HG03108 (cell line): ENCODE results near the gene XAGE5.
"Not testable (repeated sequence)": the region's sequence is repeated elsewhere in the genome, so short reads cannot be mapped to it uniquely, and the experiment has no call there.

Experiments
- ATAC-seq: cut with Tn5 transposase; IDR thresholded peaks from one replicate; pipeline ENCODE4 v1.9.1; 2021; ENCODE audit warnings: moderate library complexity; ENCODE audit not compliant: unreplicated experiment

The XAGE5 gene, protein sequence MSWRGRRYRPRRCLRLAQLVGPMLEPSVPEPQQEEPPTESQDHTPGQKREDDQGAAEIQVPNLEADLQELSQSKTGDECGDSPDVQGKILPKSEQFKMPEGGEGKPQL

DNA sequence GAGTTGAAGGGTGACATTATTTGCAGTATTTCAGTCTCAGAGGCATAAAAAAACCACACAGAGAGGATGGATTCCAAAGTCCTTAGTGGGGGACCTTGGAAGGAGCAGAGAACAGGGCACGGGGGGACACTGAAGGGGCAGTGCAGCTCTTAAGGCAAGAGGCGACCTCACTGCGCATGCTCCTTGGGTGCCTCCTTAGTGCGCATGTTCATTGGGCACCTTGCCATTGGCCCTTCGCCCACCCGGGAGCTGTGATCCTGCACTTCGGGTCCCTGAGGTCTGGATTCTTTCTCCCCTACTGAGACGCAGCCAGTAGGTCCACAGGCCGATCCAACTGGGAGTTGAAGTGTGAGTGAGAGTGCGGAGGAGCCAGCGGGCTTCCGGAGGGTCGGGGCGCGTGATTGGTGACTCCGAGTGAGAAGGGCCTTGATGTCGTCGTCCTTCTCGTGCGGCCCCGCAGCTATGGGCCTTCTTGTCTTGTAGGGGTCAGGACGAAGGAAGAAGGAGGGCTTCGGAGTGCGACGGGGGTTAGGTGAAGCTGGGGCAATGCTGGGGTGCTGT is at the start of gene XAGE5:
Gene XAGE5 (plus strand): TSS at position 223 of the 561 bp plus-strand sequence. CDS start 1,280 bp downstream, outside the sequence.
- no peak for ATAC-seq

DNA sequence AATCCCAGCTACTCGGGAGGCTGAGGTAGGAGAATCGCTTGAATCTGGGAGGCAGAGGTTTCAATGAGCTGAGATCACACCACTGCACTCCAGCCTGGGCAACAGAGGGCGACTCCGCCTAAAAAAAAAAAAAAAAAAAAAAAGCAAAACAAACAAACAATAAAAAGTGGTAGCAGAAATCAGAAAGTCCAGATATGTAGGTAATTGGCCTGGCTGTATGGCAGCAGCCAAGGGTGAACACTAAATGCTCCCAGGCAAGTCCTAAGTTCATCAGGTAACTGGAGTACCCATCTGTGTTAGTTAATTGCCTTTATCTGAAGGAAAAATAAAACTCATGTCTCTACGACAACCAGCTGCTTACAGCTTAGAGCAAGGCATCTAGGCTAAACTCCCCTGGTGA is 45.1 kb upstream of the XAGE5 start:
- not testable (repeated sequence) for ATAC-seq

DNA sequence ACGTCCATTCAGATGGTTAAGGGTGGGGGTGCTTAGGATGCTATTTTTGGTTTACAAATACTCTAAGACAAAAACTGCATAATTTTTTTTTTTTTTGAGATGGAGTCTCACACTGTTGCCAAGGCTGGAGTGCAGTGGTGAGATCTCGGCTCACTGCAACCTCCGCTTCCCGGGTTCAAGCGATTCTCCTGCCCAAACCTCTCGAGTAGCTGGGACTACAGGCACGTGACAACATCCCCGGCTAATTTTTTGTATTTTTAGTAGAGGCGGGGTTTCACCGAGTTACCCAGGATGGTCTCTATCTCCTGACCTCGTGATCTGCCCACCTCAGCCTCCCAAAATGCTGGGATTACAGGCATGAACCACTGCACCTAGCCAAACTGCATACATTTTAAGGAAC is 37.6 kb upstream of the XAGE5 start:
- not testable (repeated sequence) for ATAC-seq

DNA sequence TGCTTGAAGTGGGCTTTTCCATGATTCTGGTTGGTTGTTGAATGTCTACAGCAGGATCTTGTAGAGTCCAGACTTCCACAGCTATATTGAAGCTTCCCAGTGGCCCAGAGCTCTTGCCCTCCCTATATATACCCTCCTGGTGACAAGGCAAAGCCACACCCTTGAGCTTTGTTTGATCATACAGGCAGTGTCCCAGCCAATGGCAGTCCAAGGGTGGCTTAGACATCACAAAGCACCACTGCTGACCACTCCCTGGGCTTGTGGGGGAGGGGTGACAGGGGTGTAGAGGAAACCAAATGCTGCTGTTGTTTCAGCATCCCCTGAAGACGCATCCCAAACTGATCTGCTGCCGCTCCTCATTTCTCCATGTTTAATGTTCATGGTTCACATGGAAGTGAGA is 13.8 kb upstream of the XAGE5 start, which contains the start of gene SPANXN5:
Gene SPANXN5 (minus strand): TSS at position 101 of the 400 bp plus-strand sequence. CDS start 79 bp downstream, at position 22.
- ATAC-seq = not testable (repeated sequence)

DNA sequence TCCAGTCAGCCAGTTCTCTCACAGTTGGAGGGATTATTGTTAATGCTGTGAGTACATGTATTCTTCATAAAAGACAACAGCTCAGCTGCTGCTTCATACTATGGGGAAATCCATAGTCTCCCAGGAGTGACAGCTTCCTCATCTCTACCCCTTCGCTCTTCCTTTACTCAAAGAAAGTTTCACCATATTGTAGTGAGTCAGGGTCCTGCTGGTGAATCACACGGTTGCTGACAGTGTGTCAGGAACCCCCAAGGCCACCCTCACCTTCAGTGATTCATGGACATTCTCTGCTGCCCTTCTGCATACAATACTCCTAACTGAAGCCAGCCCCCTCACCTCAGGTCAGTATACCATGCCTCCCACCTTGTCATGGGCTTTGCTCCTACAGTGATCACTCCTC is 6.2 kb upstream of the XAGE5 start:
- ATAC-seq = not testable (repeated sequence)

DNA sequence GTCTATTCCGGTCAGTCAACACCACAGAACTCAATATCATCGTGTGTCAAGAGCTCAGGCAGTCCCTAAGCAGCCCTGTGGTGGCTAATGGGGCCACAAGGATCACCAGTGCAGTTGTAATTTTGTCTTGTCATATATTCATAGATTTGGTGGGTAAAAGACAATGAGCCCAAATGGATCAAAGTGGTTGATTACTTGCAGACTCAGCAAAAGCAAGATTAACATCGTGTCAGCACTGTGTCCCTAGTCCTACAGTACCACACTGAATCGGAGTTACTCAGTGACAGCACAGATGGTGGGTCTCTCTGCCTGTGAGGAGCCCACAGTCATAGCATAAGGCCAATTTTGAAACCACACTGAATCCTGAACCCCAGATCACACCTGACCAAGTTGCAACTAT is 8.7 kb downstream of the XAGE5 start:
- ATAC-seq = no peak

DNA sequence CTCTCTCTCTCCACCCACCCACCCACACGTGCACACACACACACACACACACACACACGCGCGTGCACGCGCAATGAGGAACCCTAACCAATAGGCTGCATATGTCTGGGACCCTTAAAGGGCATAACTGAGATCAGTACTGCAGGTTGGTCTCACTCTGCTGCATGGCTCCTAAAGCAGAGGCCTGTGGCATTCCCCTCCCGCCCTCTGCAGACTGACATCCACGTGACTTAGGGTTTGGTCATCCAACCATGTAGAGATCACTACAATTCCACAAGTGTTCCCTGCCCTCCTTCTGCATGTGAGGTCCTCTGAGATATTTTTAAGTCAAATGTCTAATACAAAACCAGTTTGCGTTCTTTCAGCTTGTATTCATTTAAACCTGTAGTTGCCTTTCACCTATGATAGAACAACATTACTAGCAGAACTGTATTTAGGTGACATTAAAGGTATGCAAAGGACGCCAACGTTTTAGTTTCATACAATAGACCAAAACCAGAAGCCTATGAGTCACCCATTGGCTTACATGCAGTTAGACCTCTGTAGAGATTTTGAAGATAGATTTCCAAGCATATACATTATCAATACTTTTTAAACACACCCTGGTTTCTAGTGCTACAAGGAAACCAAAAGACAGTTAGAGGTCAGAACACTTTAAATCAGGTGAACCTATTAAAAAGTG is 10.1 kb downstream of the XAGE5 start:
- no peak for ATAC-seq

DNA sequence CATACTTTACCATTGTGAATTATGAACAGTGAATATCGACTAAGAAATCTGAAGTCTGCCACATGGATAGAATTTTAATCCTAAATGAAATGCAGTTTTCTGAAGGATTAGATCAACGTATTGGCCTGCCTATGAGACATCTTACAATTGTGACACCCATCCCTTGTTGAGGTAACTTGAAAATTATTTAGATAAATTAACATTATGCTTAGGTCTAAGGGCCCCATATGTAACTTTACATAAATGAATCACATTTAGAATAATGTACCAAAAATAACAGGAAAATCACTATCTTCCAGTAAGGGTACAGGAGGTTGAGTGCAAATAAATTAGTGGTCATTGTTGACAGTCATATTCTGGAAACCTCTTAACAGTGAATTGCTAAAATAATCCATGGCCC is 13.5 kb downstream of the XAGE5 start:
- ATAC-seq = no peak

DNA sequence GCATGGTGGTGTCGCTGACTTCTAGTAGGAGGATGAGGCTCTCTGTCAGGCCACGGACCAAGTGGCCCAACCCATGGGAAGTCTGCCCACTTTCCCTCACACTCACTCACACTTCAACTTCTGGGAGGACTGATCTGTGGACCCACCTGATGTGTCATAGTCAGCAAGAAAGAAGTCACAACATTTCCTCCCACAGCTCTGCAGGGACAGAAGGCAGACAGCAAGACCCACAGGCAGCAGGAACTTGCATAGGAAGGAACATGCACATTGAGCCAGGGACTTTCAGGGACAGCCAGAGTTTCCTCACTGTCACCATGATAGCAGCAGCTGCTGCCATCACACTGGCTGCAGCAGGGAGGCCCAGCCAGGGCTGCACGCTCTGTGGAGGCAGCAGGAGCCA is 19.5 kb downstream of the XAGE5 start:
- no peak for ATAC-seq

DNA sequence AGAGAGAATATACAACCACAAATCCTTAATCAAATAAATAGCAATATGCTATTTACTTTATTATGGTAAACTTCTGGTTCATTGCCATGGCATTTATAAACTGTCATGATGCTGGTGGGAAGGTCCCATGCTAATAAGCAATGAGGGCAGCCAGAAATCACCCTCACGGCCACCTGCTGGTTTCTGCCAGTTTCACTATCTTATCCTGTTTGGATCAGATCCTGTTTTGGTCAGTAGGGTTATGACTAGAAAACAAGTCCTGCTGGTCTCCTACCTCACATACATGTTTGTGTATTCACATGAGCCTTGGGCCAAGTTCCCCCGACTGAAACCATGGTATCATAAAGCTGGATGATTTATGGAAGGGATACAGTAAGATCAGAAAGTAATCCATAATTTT is 28.1 kb downstream of the XAGE5 start:
- no peak for ATAC-seq

DNA sequence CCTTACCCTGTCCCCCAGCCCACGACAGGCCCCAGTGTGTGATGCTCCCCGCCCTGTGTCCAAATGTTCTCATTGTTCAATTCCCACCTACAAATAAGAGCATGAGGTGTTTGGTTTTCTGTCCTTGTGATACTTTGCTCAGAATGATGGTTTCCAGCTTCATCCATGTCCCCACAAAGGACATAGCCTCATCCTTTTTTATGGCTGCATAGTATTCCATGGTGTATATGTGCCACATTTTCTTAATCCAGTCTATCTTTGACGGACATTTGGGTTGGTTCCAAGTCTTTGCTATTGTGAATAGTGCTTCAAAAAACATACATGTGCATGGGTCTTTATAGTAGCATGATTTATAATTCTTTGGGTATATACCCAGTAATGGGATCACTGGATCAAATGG is 32.5 kb downstream of the XAGE5 start:
- not testable (repeated sequence) for ATAC-seq

DNA sequence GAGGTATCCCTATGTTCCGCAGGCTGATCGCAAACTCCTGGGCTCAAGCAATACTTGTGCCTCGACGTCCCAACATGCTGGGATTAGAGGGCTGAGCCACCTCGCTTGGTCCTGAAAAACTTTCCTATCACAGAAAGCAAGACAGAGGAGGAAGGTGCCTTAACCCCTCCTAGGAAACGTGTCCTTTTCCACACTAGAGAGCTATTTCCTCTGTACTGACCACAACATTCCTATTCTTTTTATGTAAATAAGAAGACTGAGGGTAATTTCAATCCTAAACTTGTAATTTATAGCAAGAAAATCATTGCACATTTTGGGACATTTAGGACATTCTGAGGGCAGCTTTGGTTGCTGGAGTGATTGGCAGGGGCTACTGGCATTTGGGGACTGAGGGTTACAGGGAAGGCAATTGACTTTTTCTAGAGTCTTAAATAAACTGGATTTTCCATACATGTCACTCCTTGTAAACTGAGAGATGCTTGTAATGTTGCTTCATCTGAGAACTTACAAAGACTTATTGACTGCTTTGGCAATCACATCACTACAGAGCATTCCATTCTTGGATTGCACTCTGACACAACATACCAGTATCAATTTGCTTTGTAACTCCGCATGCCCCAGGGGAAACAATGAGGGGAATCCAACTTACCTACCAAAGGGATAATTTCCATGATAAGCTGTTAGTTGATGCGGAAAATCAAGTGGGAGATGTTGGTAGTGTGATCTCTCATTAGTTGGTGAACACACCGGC is 41.2 kb downstream of the XAGE5 start:
- ATAC-seq = no peak

DNA sequence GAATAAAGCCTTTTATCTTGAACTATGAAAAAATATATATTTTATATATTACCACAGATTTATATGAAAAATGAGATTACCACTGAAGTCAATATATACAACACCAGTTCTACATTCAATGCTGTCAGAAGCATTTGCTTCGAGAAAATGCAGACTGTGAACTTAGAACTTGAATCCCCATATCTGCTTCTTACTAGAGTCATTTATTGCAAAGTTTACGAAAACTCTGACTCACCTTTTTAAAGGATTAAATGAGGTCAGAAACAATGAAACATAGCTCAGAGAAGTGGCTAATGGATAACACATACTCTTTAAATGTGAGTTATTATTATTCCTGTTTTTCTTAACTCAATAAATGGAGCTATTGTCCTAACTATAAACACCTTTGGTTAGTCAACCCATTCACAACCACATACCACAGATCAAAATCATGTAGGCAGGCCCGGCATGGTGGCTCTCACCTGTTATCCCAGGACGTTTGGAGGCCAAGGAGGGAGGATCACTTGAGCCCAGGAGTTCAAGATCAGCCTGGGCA is 46.0 kb downstream of the XAGE5 start:
- ATAC-seq = not testable (repeated sequence)

DNA sequence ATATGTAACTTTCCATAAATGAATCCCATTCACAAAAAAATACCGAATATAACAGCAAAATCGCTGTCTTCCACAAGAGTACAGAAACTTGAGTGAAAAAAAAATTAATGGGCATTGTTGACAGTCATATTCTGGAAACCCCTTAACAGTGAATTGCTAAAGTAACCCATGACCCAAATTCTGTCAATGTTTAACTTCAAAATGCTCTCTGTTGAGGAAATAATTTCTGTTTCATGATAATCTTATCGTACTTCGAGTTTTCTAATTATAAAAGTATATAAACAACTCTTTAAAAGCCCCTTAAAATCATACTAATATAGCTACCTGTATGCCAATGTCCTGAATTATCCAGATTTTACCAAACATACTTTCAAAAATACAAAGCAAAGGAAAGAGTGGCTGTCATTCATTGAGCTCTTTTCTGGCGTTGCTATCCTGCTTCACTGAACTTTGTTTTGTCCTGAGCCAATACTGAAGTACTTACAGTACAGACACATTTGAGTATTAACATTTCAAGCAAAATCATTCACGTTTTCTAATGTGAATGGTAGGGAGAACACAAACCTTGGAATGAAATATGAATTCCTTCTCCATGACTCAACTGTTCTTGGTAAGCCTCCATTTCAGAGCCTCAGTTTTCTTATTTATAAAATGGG is 54.4 kb downstream of the XAGE5 start:
- no peak for ATAC-seq
